GM12874 (cell line): ENCODE measurements around the gene GCSAM.

Experiments used
- CTCF ChIP-seq: IDR thresholded peaks from 2 replicates; pipeline ENCODE4 v1.5.1; 2011; ENCODE audit warnings: low read depth, mild to moderate bottlenecking, control low read depth, low read length, moderate library complexity; ENCODE audit not compliant: insufficient read depth

The GCSAM gene

DNA sequence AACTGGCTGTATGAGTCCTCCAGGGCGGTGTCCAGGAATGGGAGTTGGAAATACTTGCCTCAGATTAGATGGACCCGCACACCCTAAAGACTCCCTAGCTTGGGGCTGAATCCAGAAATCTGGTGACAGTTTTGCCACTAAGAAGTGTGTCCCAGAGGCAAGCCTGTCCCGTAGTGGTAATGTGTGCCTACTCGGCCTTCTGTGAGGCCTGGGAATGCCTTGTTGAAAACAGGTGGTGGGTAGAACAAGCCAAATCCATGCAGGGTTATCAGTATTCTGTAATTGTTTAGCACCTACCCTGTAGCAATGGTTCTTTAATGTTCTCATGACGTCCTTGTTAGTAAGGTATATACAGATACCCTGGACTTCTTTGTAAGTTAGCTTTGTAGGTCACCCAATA, 45.3 kb downstream of the GCSAM start:
- no peak for TF ChIP-seq CTCF

DNA sequence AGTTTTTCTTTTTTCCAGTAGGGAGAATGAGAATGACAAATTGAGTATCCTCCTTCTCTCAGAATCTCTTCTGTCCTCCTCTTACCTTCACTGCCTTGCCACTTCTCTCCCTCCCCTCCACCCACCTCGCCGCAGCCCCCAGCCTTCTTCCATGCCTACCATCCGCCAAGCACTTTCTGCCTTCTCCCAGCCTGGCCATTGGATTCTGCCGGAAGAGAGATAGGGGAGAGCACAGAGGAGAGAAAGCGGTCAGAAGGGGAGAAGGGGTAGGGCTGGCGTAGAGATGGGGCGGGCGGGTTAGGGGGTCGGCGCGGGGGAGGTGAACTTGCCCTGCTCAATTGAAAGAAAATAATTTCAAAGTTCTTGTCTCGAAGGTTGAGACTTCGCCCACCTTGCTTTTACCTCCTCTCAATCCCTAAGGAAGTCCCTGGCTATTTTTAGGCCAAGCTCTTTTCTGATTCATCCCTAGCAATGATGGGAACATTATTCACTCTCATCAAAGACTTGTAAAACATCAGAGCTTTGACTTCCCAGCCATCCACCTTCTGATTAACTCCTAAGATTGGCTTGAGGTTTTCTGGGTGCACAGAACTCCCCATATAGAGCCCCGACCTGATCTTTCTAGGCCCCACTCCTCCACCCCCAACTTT, 46.0 kb downstream of the GCSAM start:
- no peak for TF ChIP-seq CTCF

- no peak for TF ChIP-seq CTCF
Observed at GRCh38 chr3:112086076-112086854, 46.8 kb downstream of the GCSAM start, which contains the start of gene C3orf52. Gene C3orf52, plus strand, starts transcription at chr3:112086389. Its CDS starts 19 bp downstream, at chr3:112086408.

GRCh38 chr3:112085735-112086075, 47.3 kb downstream of the GCSAM start:
- TF ChIP-seq CTCF: no peak

DNA sequence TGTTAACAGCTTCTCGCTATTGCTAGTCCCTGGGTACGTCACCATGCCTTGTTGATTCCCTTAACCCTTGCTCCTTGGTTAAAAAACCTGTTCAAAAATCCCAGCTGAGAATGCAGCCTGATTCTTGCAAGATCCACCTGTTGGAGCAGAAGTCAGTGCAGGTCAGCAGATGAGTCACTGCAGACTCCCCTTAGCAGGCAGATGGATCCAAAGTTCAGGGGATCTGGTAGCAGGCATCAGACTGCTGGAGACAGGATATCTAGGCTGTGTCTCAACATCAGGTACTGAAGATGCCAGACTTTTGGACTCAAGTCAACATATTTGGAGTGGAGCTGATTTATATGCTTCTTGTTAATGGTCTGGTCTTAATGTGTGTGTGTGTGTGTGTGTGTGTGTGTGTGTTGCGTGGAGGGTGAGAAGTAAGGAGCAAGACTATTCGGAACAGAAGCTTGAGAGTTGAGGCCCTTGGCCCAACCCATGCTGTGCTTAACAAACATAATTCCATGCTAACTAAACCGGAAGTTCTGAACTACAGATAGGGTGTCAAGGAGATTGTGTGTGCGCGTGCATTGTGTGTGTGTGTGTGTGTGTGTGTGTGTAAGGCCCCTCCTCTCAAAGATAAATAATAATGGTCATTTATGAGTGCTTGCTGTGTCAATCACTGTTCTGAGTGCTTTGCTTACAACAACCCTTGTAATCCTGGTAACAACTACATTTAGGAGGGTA, 47.9 kb downstream of the GCSAM start:
- no peak for TF ChIP-seq CTCF

DNA sequence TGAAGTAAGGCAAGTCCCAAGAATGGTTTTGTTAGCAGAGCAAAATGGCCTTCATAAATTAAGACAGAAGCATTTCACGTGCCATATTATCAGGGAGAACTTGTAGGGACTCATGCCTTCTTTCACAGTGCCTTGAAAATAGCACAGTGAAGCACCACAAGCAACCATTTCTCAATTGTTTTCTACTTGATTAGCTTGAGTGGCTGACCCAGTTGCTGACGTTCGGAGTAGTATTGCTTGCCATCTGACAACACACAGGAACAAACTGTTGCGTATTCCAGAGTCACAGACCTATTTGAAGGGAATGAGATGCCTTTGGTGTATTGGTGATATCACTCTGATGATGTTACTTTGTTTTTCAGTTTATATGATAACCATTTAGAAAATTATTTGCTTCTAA, 49.8 kb downstream of the GCSAM start:
- TF ChIP-seq CTCF: no peak
